HG03064 (cell line): ENCODE results near the gene NFE2L2.
A peak's percentile ranks its signal among the peaks of the same experiment; 100 is the strongest.
"Not testable (repeated sequence)": the region's sequence is repeated elsewhere in the genome, so short reads cannot be mapped to it uniquely, and the experiment has no call there.

Experiments used
- ATAC-seq: cut with Tn5 transposase; IDR thresholded peaks from one replicate; pipeline ENCODE4 v1.9.1; 2021; ENCODE audit warnings: low read depth; ENCODE audit not compliant: unreplicated experiment

Gene NFE2L2

GRCh38 chr2:177207101-177207500 is 57.4 kb downstream of the NFE2L2 start:
- peak; percentile 55 for ATAC-seq

- no peak for ATAC-seq
Observed at GRCh38 chr2:177204417-177204816, 60.1 kb downstream of the NFE2L2 start.

DNA sequence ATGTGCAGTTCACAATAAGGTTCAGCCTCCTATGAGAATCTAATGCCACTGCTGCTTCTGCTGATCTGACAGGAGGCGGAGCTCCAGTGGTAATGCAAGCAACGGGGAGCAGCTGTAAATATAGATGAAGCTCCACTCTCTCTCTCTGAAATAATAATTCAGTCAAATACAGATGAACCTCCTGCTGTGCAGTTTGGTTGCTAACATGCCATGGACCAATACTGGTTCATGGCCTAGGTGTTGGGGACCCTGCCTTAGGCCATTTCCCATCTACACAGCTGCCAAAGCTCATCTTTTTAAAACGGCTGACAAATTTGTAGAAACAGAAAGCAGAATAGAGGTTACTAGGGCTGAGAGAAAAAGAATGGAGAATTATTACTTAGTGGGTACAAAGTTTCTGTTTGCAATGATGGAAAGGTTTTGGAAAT is 62.6 kb downstream of the NFE2L2 start:
- ATAC-seq, result no peak

- not testable (repeated sequence) for ATAC-seq
Observed at GRCh38 chr2:177200419-177200818, 64.1 kb downstream of the NFE2L2 start.

GRCh38 chr2:177195194-177195593 is 69.3 kb downstream of the NFE2L2 start:
- ATAC-seq, result no peak

DNA sequence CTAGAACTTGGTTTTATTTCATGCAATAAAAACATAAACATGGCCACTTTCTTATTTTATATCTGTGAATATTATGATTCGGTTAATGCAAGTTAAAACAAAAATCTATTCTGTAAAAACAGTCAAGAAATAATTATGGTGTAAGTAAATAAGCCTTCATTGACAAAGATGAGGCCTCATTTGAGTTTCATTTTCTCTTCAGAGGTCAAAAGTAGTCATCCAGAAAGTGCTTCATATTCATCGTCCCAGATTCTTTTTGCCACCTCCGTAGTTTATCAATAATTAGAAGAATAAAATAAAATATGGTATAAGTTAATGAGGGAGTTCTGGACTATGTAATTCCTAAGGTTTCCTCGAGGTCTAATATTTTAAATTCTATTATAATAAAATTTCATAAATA is 71.3 kb downstream of the NFE2L2 start:
- no peak for ATAC-seq

GRCh38 chr2:177192788-177193187 is 71.7 kb downstream of the NFE2L2 start:
- no peak for ATAC-seq

GRCh38 chr2:177190941-177191340 is 73.6 kb downstream of the NFE2L2 start:
- no peak for ATAC-seq

DNA sequence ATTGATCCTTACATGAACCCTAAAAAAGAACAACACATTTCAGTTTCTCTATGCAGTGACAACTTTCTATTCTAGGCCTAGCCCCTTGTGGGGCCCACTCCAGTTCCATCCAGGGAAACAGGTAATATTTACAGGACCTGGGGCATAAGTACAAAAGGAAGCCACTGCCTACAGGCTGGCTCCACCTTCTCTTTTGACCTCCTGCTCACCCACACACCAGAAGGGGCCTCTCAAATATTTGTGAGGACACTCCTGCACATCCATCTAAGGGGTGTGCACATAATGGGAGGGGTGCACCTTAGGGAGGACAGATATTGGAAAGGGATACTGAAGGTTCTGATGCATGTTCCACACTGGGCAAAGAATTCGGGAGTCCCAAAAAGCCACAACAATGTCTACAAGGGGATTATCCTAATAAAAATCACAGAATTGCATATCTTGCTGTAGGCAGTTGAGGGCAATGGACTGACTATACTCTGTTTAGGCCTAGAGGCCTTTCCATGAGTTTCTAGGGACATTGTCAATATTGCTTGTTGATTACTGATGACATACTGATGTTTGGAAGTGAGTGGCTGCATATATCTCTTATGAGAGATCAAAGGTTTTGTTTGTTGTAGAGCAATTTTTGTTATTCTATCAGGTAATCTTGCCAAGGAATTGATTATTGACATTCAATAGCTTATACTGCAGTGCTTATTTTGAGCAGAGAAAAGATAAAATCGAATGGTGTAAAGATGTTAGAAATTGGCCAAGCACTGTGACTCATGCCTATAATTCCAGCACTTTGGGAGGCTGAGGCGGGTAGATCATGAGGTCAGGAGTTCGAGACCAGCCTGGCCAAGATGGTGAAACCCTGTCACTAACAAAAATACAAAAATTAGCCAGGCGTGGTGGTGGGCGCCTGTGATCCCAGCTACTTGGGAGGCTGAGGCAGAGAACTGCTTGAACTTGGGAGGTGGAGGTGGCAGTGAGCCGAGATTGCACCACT is 75.8 kb downstream of the NFE2L2 start:
- ATAC-seq, result no peak

- no peak for ATAC-seq
Observed at GRCh38 chr2:177187631-177188312, 76.8 kb downstream of the NFE2L2 start.

- not testable (repeated sequence) for ATAC-seq
Observed at GRCh38 chr2:177186038-177186437, 78.5 kb downstream of the NFE2L2 start.

DNA sequence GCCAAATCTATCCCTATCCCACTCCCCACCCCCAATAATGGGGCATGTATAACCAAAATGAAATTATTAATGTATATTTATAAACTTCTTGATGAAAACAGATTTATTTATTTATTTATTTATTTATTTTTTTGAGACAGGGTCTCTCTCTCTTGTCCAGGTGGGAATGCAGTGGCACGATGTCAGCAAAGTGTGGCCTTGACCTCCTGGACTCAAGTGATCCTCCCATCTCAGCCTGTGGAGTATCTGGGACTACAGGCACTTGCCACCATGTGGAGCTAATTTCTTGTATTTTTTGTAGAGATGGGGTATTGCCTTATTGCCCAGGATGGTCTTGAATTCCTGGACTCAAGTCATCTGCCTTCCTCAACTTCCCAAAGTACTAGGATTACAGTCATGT is 79.9 kb downstream of the NFE2L2 start:
- no peak for ATAC-seq

DNA sequence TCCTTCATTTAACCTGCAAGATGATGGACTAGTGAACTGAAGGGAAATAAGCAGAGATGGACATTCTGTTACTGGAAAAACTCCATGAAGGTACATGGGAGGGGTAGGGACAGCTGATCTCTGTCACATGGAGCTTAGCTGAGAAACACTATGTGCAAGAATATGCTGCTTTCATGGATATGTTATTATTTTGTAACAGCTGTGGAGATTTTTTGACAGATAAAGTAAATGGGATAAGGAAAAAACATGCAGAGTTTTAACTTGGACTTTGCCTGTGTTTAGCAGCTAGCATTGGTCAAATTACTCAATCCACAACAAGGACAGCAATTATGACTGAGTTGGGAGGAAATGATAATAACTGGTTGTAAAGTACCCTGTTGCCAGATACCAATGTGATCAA is 80.7 kb downstream of the NFE2L2 start:
- no peak for ATAC-seq
